ENCODE results near the gene MPHOSPH9.

- no peak for TF ChIP-seq CTCF (IDR thresholded peaks at IDR 0.05; ENCODE audit: insufficient read depth, low read length)
- TF ChIP-seq GABPA (IDR thresholded peaks at IDR 0.05; ENCODE audit: low read depth) = no peak
- no peak for TF ChIP-seq POLR2AphosphoS5 (IDR thresholded peaks at IDR 0.05; ENCODE audit: low read depth)
- TF ChIP-seq SPI1 (IDR thresholded peaks at IDR 0.05; ENCODE audit: borderline replicate concordance, low read depth) = no peak
- TF ChIP-seq, protein P1, sequence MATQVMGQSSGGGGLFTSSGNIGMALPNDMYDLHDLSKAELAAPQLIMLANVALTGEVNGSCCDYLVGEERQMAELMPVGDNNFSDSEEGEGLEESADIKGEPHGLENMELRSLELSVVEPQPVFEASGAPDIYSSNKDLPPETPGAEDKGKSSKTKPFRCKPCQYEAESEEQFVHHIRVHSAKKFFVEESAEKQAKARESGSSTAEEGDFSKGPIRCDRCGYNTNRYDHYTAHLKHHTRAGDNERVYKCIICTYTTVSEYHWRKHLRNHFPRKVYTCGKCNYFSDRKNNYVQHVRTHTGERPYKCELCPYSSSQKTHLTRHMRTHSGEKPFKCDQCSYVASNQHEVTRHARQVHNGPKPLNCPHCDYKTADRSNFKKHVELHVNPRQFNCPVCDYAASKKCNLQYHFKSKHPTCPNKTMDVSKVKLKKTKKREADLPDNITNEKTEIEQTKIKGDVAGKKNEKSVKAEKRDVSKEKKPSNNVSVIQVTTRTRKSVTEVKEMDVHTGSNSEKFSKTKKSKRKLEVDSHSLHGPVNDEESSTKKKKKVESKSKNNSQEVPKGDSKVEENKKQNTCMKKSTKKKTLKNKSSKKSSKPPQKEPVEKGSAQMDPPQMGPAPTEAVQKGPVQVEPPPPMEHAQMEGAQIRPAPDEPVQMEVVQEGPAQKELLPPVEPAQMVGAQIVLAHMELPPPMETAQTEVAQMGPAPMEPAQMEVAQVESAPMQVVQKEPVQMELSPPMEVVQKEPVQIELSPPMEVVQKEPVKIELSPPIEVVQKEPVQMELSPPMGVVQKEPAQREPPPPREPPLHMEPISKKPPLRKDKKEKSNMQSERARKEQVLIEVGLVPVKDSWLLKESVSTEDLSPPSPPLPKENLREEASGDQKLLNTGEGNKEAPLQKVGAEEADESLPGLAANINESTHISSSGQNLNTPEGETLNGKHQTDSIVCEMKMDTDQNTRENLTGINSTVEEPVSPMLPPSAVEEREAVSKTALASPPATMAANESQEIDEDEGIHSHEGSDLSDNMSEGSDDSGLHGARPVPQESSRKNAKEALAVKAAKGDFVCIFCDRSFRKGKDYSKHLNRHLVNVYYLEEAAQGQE (IDR thresholded peaks at IDR 0.05; ENCODE audit: insufficient replicate concordance, low read depth) = no peak
Observed at GRCh38 chr12:123180171-123180570, 52.8 kb downstream of the MPHOSPH9 start.

Data from HL-60 (cell line).